ENCODE measurements around the gene LIPC. TPM values are rescaled to one million over a fixed set of nuclear protein-coding genes. Genes with fewer than 3 reads are reported as not detected.
A peak's percentile ranks its signal among the peaks of the same experiment; 100 is the strongest.

The LIPC gene
- total and polyA plus RNA-seq, 2 experiments from 2014 or later: 0.43 to 0.63 TPM

DNA sequence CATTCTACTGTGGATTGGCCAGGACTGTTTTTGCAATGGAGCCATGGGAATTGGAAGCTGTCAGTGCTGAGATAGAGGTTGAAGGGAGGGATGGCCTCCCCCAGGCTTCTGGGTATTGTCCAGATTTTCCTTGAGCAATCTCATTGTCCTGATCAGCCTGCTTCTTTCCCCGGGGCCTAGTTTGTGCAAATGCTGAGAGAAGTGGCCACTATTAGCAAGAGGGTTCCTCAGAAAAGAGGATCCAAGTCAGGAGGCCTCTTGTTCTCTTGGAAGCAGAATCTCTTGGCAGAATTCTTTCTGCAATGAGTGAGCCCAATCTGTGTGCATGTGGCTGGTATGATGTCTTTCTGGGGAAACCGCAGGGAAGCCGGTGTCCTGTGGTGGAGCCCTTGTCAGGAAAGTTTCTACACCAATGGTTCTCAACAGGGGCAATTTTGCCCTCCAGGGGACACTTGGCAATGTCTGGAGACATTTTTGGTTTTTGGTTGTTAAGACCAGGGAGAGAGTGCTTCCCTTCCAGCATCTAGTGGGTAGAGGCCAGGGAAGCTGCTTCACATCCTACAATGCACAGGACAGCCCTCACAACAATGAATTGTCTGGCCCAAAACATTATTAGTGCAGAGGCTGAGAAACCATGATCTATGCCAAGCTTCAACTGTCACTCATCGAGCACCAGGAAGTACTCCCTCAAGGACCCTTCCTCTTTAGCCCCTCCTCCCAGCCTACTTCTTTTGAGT, 2.0 kb downstream of the LIPC start:
- 39 to 53% methylated on average over 4 of the region's 4 CpGs for WGBS, 2 experiments (ENCODE audit: low coverage in 1 of 2, low lambda C conversion rate in 2 of 2, missing lambda C conversion rate in 2 of 2)
- in situ Hi-C loops (cut with MboI): no loop called here
- no peak for TF ChIP-seq EZH2phosphoT487 (IDR thresholded peaks at IDR 0.05; ENCODE audit: insufficient read depth, low read depth)
- no peak for TF ChIP-seq EZH2 (IDR thresholded peaks at IDR 0.05; ENCODE audit: insufficient read depth, poor library complexity, severe bottlenecking)
- H3K27me3 ChIP-seq (replicated peaks; ENCODE audit: insufficient read depth): no peaks in the 10 kb centered on the region
- no peaks in the 10 kb centered on the region for H4K20me1 ChIP-seq (ENCODE audit: insufficient read depth)
- no peaks in the 10 kb centered on the region for H3K79me2 ChIP-seq (ENCODE audit: insufficient read depth)
- H3K4me2 ChIP-seq (ENCODE audit: unreplicated experiment): no peak overlapping the region
- H3K9me3 ChIP-seq (ENCODE audit: low read depth): no peaks in the 10 kb centered on the region
- H2AFZ ChIP-seq: no peak overlapping the region
- no peaks in the 10 kb centered on the region for H3K36me3 ChIP-seq (ENCODE audit: low read depth)
- peaks cover 4% of the 10 kb centered on the region; the same call in 1 of the 2 replicates for H3F3A ChIP-seq (ENCODE audit: insufficient read depth)
- no peaks in the 10 kb centered on the region for H3K9me2 ChIP-seq (ENCODE audit: insufficient read depth)
- DNase-seq: peak; percentile 59
- no peak overlapping the region for H3K27ac ChIP-seq
- no peak overlapping the region for H3K4me3 ChIP-seq
- H3K9ac ChIP-seq: no peak overlapping the region
- peaks cover 3% of the 10 kb centered on the region; the same call in 1 of the 2 replicates for H3K4me1 ChIP-seq (ENCODE audit: insufficient read depth)

DNA sequence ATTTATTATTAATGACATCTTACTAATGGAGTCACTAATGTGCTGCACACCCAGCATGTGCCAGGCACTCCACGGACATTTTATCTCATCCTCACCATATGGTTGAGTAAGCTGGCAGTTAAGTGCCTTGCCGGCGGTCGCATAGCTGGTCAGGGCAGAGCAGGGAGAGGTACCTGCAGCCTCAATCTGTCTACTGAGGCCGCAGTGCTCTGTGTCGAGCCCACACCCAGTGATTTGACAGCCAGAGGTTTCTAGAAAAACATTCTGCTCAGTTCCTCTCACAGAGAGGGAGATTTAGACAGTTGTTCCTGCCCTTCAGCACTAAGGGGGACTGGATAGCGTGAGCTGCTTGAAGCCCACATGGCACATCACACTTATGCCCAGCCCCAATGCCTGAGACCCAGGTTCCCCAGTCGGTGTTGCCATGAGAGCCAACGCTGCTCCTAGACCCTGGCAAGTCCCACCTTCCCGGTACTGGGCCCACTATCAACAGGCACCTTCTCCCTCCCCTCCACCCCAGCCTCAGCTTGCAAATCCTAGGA, 2.6 kb downstream of the LIPC start:
- Histone ChIP-seq H3K9ac (no peak overlapping the region), H3K27me3 (replicated peaks; ENCODE audit: insufficient read depth) (no peaks in the 10 kb centered on the region), H3K4me3 (no peak overlapping the region), H2AFZ (no peak overlapping the region), H3F3A (ENCODE audit: insufficient read depth) (peaks cover 4% of the 10 kb centered on the region; the same call in 1 of the 2 replicates), H3K79me2 (ENCODE audit: insufficient read depth) (no peaks in the 10 kb centered on the region), H3K36me3 (ENCODE audit: low read depth) (no peaks in the 10 kb centered on the region), H3K4me1 (ENCODE audit: insufficient read depth) (peaks cover 5% of the 10 kb centered on the region; the same call in 1 of the 2 replicates), H3K27ac (no peak overlapping the region), H3K4me2 (ENCODE audit: unreplicated experiment) (no peak overlapping the region), H3K9me2 (ENCODE audit: insufficient read depth) (no peaks in the 10 kb centered on the region), H4K20me1 (ENCODE audit: insufficient read depth) (no peaks in the 10 kb centered on the region), H3K9me3 (ENCODE audit: low read depth) (no peaks in the 10 kb centered on the region)
- WGBS, 2 experiments (ENCODE audit: low coverage in 1 of 2, low lambda C conversion rate in 2 of 2, missing lambda C conversion rate in 2 of 2): 81 to 85% methylated on average over 10 of the region's 10 CpGs
- TF ChIP-seq EZH2phosphoT487 (IDR thresholded peaks at IDR 0.05; ENCODE audit: insufficient read depth, low read depth): no peak
- no peak for TF ChIP-seq EZH2 (IDR thresholded peaks at IDR 0.05; ENCODE audit: insufficient read depth, poor library complexity, severe bottlenecking)
- in situ Hi-C loops (cut with MboI): no loop called here
- DNase-seq: no peak

DNA sequence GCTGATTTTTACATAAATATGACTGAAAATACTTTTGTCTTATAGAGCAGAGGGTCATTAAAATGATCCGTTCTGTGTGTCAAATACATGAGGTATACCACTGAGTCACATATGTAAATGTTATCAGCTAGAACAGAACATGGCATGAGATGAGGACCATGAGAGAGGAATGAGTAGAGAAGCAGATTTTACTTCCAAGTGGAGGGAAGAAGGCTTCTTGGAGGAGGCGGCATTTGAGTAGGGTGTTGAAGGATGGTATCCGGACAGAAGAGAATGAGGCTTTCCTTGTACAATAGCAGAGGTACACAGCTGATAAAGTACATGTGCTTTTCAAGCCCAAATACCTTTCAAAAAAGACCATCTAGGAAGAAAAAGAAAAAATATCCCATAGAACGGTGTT, 4.8 kb downstream of the LIPC start:
- in situ Hi-C loops (cut with MboI): no loop called here
- H3K27me3 ChIP-seq (replicated peaks; ENCODE audit: insufficient read depth): no peaks in the 10 kb centered on the region
- H3K9me3 ChIP-seq (ENCODE audit: low read depth): no peaks in the 10 kb centered on the region
- no peak overlapping the region for H2AFZ ChIP-seq
- WGBS, 2 experiments (ENCODE audit: low coverage in 1 of 2, low lambda C conversion rate in 2 of 2, missing lambda C conversion rate in 2 of 2): 83 to 84% methylated on average over 4 of the region's 4 CpGs
- H3K79me2 ChIP-seq (ENCODE audit: insufficient read depth): no peaks in the 10 kb centered on the region
- no peak overlapping the region for H3K4me3 ChIP-seq
- no peak overlapping the region for H3K27ac ChIP-seq
- no peak for TF ChIP-seq EZH2 (IDR thresholded peaks at IDR 0.05; ENCODE audit: insufficient read depth, poor library complexity, severe bottlenecking)
- TF ChIP-seq EZH2phosphoT487 (IDR thresholded peaks at IDR 0.05; ENCODE audit: insufficient read depth, low read depth): no peak
- no peak overlapping the region for H3K4me2 ChIP-seq (ENCODE audit: unreplicated experiment)
- H3F3A ChIP-seq (ENCODE audit: insufficient read depth): peaks cover 22% of the 10 kb centered on the region
- H3K4me1 ChIP-seq (ENCODE audit: insufficient read depth): peaks cover 26% of the 10 kb centered on the region
- no peaks in the 10 kb centered on the region for H3K9me2 ChIP-seq (ENCODE audit: insufficient read depth)
- H3K36me3 ChIP-seq (ENCODE audit: low read depth): no peaks in the 10 kb centered on the region
- DNase-seq: no peak
- H3K9ac ChIP-seq: no peak overlapping the region
- H4K20me1 ChIP-seq (ENCODE audit: insufficient read depth): no peaks in the 10 kb centered on the region

DNA sequence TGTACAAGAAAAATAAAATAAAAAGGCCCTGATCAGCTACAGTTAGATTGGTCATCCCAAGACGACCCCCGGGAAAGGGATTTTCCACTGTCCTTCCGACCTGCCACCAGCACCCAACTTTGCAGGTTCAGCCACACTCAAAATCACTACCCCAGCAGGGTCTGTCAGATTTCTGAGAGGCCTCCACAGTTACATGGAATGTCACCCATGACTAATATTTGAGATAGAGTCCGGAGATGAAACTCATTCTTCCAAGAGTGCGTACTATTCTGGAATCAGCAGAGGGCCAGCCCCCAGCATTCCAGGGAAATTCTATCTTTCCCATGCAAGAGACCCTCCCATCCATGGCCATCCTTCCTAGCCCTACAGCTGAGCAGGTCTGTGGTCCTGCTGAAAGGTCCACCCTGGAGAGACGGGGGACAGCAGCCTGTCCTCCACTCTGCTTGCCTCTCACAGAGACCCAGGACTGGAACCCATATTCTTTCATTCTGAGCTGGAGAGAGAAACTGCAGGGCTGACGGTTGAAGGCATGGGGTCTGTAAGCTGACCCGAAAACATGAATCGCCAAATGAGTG, 5.8 kb downstream of the LIPC start:
- Histone ChIP-seq H3K9me2 (ENCODE audit: insufficient read depth) (no peaks in the 10 kb centered on the region), H3K36me3 (ENCODE audit: low read depth) (no peaks in the 10 kb centered on the region), H3K9ac (no peak overlapping the region), H3K4me1 (ENCODE audit: insufficient read depth) (peaks cover 33% of the 10 kb centered on the region), H3K4me3 (no peak overlapping the region), H3K27me3 (replicated peaks; ENCODE audit: insufficient read depth) (no peaks in the 10 kb centered on the region), H2AFZ (no peak overlapping the region), H3F3A (ENCODE audit: insufficient read depth) (peaks cover 31% of the 10 kb centered on the region), H3K4me2 (ENCODE audit: unreplicated experiment) (no peak overlapping the region), H4K20me1 (ENCODE audit: insufficient read depth) (no peaks in the 10 kb centered on the region), H3K27ac (no peak overlapping the region), H3K9me3 (ENCODE audit: low read depth) (no peaks in the 10 kb centered on the region), H3K79me2 (ENCODE audit: insufficient read depth) (no peaks in the 10 kb centered on the region)
- no peak for TF ChIP-seq EZH2 (IDR thresholded peaks at IDR 0.05; ENCODE audit: insufficient read depth, poor library complexity, severe bottlenecking)
- TF ChIP-seq EZH2phosphoT487 (IDR thresholded peaks at IDR 0.05; ENCODE audit: insufficient read depth, low read depth): no peak
- in situ Hi-C loops (cut with MboI): no loop called here
- DNase-seq: no peak
- 96 to 97% methylated on average over 9 of the region's 9 CpGs for WGBS, 2 experiments (ENCODE audit: low coverage in 1 of 2, low lambda C conversion rate in 2 of 2, missing lambda C conversion rate in 2 of 2)

Measured in GM23248 (cell line).